Neural cell (in vitro differentiated cells): ENCODE results near the gene SLC9B1. TPM values are rescaled to one million over a fixed set of nuclear protein-coding genes. Genes with fewer than 3 reads are reported as not detected.

Source experiments
- H2AFZ ChIP-seq: fragments of 200-600, 300-800 bp; sonication (generic), shearing (Covaris generic); 2 replicates; pipeline ENCODE4 v1.6.0; 2014; ENCODE audit warnings: low read depth, mild to moderate bottlenecking, antibody characterized with exemption, low read length, moderate library complexity
- H3F3A ChIP-seq: fragments of 200-600 bp; shearing (Covaris generic); 2 replicates; pipeline ENCODE4 v1.6.1; 2016; ENCODE audit warnings: mild to moderate bottlenecking, moderate library complexity, mixed read lengths, antibody characterized with exemption, low read length; ENCODE audit not compliant: insufficient read depth, poor library complexity, severe bottlenecking
- H3K27ac ChIP-seq: fragments of 200-600, 300-800 bp; sonication (generic), shearing (Covaris generic); 2 replicates; pipeline ENCODE4 v1.5.1; 2014; ENCODE audit warnings: mild to moderate bottlenecking, low read length, moderate library complexity
- H3K27me3 ChIP-seq: fragments of 300-800, 200-600 bp; sonication (generic), shearing (Covaris generic); 2 replicates; pipeline ENCODE4 v1.6.0; 2014; ENCODE audit warnings: mild to moderate bottlenecking, low read depth, low read length, moderate library complexity; ENCODE audit not compliant: insufficient read depth
- H3K36me3 ChIP-seq: fragments of 300-800, 200-600 bp; sonication (generic), shearing (Covaris generic); 2 replicates; pipeline ENCODE4 v1.5.1; 2014; ENCODE audit warnings: mild to moderate bottlenecking, antibody characterized with exemption, low read length, moderate library complexity; ENCODE audit not compliant: insufficient read depth
- H3K4me2 ChIP-seq: fragments of 300-800, 200-600 bp; sonication (generic), shearing (Covaris generic); 2 replicates; pipeline ENCODE4 v1.6.0; 2014; ENCODE audit warnings: mild to moderate bottlenecking, low read length
- H3K4me3 ChIP-seq: fragments of 300-800, 200-600 bp; sonication (generic), shearing (Covaris generic); 2 replicates; pipeline ENCODE4 v1.5.1; 2014; ENCODE audit warnings: mild to moderate bottlenecking, low read length, moderate library complexity
- H3K79me2 ChIP-seq: fragments of 200-600 bp; shearing (Covaris generic); replicated peaks from 2 replicates; pipeline ENCODE4 v1.6.0; 2014; ENCODE audit warnings: mild to moderate bottlenecking, low read length, moderate library complexity; ENCODE audit not compliant: insufficient read depth
- H3K9ac ChIP-seq: fragments of 300-800, 200-600 bp; sonication (generic), shearing (Covaris generic); 2 replicates; pipeline ENCODE4 v1.6.1; 2016; ENCODE audit warnings: mild to moderate bottlenecking, low read length, mixed read lengths
- H3K9me2 ChIP-seq: fragments of 200-600 bp; shearing (Covaris generic); 2 replicates; pipeline ENCODE4 v1.6.1; 2016; ENCODE audit warnings: mild to moderate bottlenecking, low read length, mixed read lengths; ENCODE audit not compliant: insufficient read depth
- H3K9me3 ChIP-seq: fragments of 200-600, 300-800 bp; sonication (generic), shearing (Covaris generic); 2 replicates; pipeline ENCODE4 v1.6.1; 2016; ENCODE audit warnings: mild to moderate bottlenecking, mixed run types, low read length, moderate library complexity, mixed read lengths
- H4K20me1 ChIP-seq: fragments of 200-600 bp; shearing (Covaris generic); 2 replicates; pipeline ENCODE4 v1.6.1; 2016; ENCODE audit warnings: mild to moderate bottlenecking, mixed run types; ENCODE audit not compliant: insufficient read depth
- CTCF ChIP-seq: fragments of 450-650 bp; IDR thresholded peaks from 2 replicates; pipeline ENCODE4 v1.5.1; 2014; ENCODE audit warnings: antibody characterized with exemption, mild to moderate bottlenecking, moderate library complexity; ENCODE audit not compliant: poor library complexity, severe bottlenecking
- EP300 ChIP-seq: fragments of 450-650 bp; conservative IDR thresholded peaks from 2 replicates; pipeline ENCODE4 v1.6.1; 2014; ENCODE audit warnings: antibody characterized with exemption, mild to moderate bottlenecking, moderate library complexity; ENCODE audit not compliant: poor library complexity, severe bottlenecking
- EZH2 ChIP-seq: fragments of 200-600, 300-800 bp; shearing (Covaris generic), sonication (generic); IDR thresholded peaks from 2 replicates; pipeline ENCODE4 v1.6.1; 2014; ENCODE audit warnings: antibody characterized with exemption, low read length, borderline replicate concordance, mild to moderate bottlenecking; ENCODE audit not compliant: insufficient read depth, poor library complexity, severe bottlenecking
- MXI1 ChIP-seq: fragments of 450-650 bp; conservative IDR thresholded peaks from 2 replicates; pipeline ENCODE4 v1.6.1; 2014; ENCODE audit warnings: antibody characterized with exemption, mild to moderate bottlenecking; ENCODE audit not compliant: poor library complexity, severe bottlenecking
- POLR2AphosphoS5 ChIP-seq: IDR thresholded peaks from 2 replicates; pipeline ENCODE4 v1.6.1; 2012
- RAD21 ChIP-seq: fragments of 450-650 bp; conservative IDR thresholded peaks from 2 replicates; pipeline ENCODE4 v1.6.1; 2014; ENCODE audit warnings: antibody characterized with exemption, mild to moderate bottlenecking, moderate library complexity
- REST ChIP-seq: IDR thresholded peaks from 2 replicates; pipeline ENCODE4 v1.6.1; 2012; ENCODE audit warnings: borderline replicate concordance
- SMC3 ChIP-seq: fragments of 450-650 bp; conservative IDR thresholded peaks from 2 replicates; pipeline ENCODE4 v1.6.1; 2014; ENCODE audit warnings: antibody characterized with exemption, mild to moderate bottlenecking, moderate library complexity; ENCODE audit not compliant: poor library complexity
- TAF1 ChIP-seq: IDR thresholded peaks from 2 replicates; pipeline ENCODE4 v1.6.1; 2012; ENCODE audit warnings: low read depth
- polyA plus RNA-seq: library from polyadenylated mRNA; depleted of rRNA; stranded (reverse); fragments of >200 nt; gene quantifications from 2 replicates; pipeline ENCODE4 v1.2.3, GENCODE V29; 2014

SLC9B1 gene
- polyA plus RNA-seq, 1 donor from 2014 or later = not detected

GRCh38 chr4:103032574-103032973 is 13.1 kb upstream of the SLC9B1 start:
- Histone ChIP-seq H4K20me1 (no peaks in the 10 kb centered on the region), H3K4me3 (no peak overlapping the region), H3K9ac (no peak overlapping the region), H3K36me3 (peaks cover 11% of the 10 kb centered on the region), H3K9me3 (no peaks in the 10 kb centered on the region), H3K9me2 (no peaks in the 10 kb centered on the region), H3K4me2 (no peak overlapping the region), H3K79me2 (no peaks in the 10 kb centered on the region), H2AFZ (no peak overlapping the region), H3K27me3 (no peaks in the 10 kb centered on the region), H3F3A (no peaks in the 10 kb centered on the region), H3K27ac (no peak overlapping the region)
- TF ChIP-seq MXI1 (no peak), RAD21 (no peak), POLR2AphosphoS5 (no peak), REST (no peak), CTCF (no peak), TAF1 (no peak), EP300 (no peak), SMC3 (no peak), EZH2 (no peak)

GRCh38 chr4:103030791-103031190 is 11.3 kb upstream of the SLC9B1 start:
- Histone ChIP-seq H3K4me3 (no peak overlapping the region), H3K4me2 (no peak overlapping the region), H3K27ac (no peak overlapping the region), H4K20me1 (no peaks in the 10 kb centered on the region), H3K79me2 (no peaks in the 10 kb centered on the region), H3K9me2 (no peaks in the 10 kb centered on the region), H2AFZ (no peak overlapping the region), H3K9ac (no peak overlapping the region), H3F3A (no peaks in the 10 kb centered on the region), H3K9me3 (no peaks in the 10 kb centered on the region), H3K27me3 (no peaks in the 10 kb centered on the region), H3K36me3 (peaks cover 7% of the 10 kb centered on the region)
- TF ChIP-seq EP300 (no peak), POLR2AphosphoS5 (no peak)

GRCh38 chr4:103029300-103029699 is 9.8 kb upstream of the SLC9B1 start:
- Histone ChIP-seq H2AFZ (no peak overlapping the region), H3K9ac (no peak overlapping the region), H3F3A (no peaks in the 10 kb centered on the region), H3K36me3 (peaks cover 7% of the 10 kb centered on the region), H3K4me2 (no peak overlapping the region), H3K4me3 (no peak overlapping the region), H3K9me3 (no peaks in the 10 kb centered on the region), H4K20me1 (no peaks in the 10 kb centered on the region), H3K27me3 (no peaks in the 10 kb centered on the region), H3K79me2 (no peaks in the 10 kb centered on the region), H3K9me2 (no peaks in the 10 kb centered on the region), H3K27ac (no peak overlapping the region)
- no peak for TF ChIP-seq REST
- no peak for TF ChIP-seq EZH2
- no peak for TF ChIP-seq POLR2AphosphoS5
- no peak for TF ChIP-seq CTCF
- TF ChIP-seq RAD21 = no peak
- no peak for TF ChIP-seq EP300
- TF ChIP-seq TAF1 = no peak
- no peak for TF ChIP-seq MXI1
- no peak for TF ChIP-seq SMC3
